AG20443 (cell line): ENCODE results near the gene AKAP6.

Source experiments
- DNase-seq: peaks from one replicate; pipeline ENCODE4 v3.0.0; 2012; ENCODE audit warnings: low spot score, mixed read lengths

The AKAP6 gene

GRCh38 chr14:32329146-32329545 lies at the start of gene AKAP6:
AKAP6 (plus strand) TSS chr14:32329298; CDS start chr14:32433494, 104,196 bp downstream.
- no peak for DNase-seq

- no peak for DNase-seq
Measured at GRCh38 chr14:32286602-32287001, 42.5 kb upstream of the AKAP6 start.

- no peak for DNase-seq
Measured at GRCh38 chr14:32296366-32296765, 32.7 kb upstream of the AKAP6 start.

- DNase-seq = peak; percentile 10
Measured at GRCh38 chr14:32298346-32298745, 30.8 kb upstream of the AKAP6 start.

GRCh38 chr14:32300136-32300535 lies 29.0 kb upstream of the AKAP6 start:
- no peak for DNase-seq

- no peak for DNase-seq
Measured at GRCh38 chr14:32303865-32304264, 25.2 kb upstream of the AKAP6 start.

GRCh38 chr14:32304296-32304695 lies 24.8 kb upstream of the AKAP6 start:
- DNase-seq = no peak

GRCh38 chr14:32306549-32306948 lies 22.5 kb upstream of the AKAP6 start:
- peak; percentile 32 for DNase-seq

- DNase-seq = no peak
Measured at GRCh38 chr14:32307881-32308582, 21.1 kb upstream of the AKAP6 start.

GRCh38 chr14:32310876-32311275 lies 18.2 kb upstream of the AKAP6 start:
- DNase-seq = no peak

GRCh38 chr14:32311294-32312009 lies 17.6 kb upstream of the AKAP6 start:
- no peak for DNase-seq

- DNase-seq = no peak
Measured at GRCh38 chr14:32312010-32312331, 17.1 kb upstream of the AKAP6 start.

GRCh38 chr14:32313844-32314376 lies 15.2 kb upstream of the AKAP6 start:
- no peak for DNase-seq

- no peak for DNase-seq
Measured at GRCh38 chr14:32318087-32318795, 10.9 kb upstream of the AKAP6 start.

GRCh38 chr14:32319368-32320049 lies 9.6 kb upstream of the AKAP6 start:
- DNase-seq = no peak

GRCh38 chr14:32324601-32325000 lies 4.5 kb upstream of the AKAP6 start:
- no peak for DNase-seq

GRCh38 chr14:32327255-32327961 lies 1.7 kb upstream of the AKAP6 start:
- DNase-seq = no peak

- no peak for DNase-seq
Measured at GRCh38 chr14:32329690-32330285, 690 bp downstream of the AKAP6 start.

- no peak for DNase-seq
Measured at GRCh38 chr14:32330351-32331111, 1.4 kb downstream of the AKAP6 start.

GRCh38 chr14:32331206-32331605 lies 2.1 kb downstream of the AKAP6 start:
- DNase-seq = no peak
